GM21529 (cell line): ENCODE data around the gene HTT.
A peak's percentile ranks its signal among the peaks of the same experiment; 100 is the strongest.
"Not testable (repeated sequence)": the region's sequence is repeated elsewhere in the genome, so short reads cannot be mapped to it uniquely, and the experiment has no call there.

Experiments used
- ATAC-seq: cut with Tn5 transposase; IDR thresholded peaks from one replicate; pipeline ENCODE4 v1.9.1; 2021; ENCODE audit not compliant: unreplicated experiment

HTT gene

DNA sequence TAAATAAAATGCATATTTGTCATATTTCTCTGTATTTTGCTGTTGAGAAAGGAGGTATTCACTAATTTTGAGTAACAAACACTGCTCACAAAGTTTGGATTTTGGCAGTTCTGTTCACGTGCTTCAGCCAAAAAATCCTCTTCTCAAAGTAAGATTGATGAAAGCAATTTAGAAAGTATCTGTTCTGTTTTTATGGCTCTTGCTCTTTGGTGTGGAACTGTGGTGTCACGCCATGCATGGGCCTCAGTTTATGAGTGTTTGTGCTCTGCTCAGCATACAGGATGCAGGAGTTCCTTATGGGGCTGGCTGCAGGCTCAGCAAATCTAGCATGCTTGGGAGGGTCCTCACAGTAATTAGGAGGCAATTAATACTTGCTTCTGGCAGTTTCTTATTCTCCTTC is 3.3 kb downstream of the HTT start:
- ATAC-seq = peak; percentile 38

DNA sequence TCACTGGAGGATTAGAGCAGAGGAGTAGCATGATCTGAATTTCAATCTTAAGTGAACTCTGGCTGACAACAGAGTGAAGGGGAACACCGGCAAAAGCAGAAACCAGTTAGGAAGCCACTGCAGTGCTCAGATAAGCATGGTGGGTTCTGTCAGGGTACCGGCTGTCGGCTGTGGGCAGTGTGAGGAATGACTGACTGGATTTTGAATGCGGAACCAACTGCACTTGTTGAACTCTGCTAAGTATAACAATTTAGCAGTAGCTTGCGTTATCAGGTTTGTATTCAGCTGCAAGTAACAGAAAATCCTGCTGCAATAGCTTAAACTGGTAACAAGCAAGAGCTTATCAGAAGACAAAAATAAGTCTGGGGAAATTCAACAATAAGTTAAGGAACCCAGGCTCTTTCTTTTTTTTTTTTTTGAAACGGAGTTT is 5.2 kb downstream of the HTT start:
- ATAC-seq = peak; percentile 33

DNA sequence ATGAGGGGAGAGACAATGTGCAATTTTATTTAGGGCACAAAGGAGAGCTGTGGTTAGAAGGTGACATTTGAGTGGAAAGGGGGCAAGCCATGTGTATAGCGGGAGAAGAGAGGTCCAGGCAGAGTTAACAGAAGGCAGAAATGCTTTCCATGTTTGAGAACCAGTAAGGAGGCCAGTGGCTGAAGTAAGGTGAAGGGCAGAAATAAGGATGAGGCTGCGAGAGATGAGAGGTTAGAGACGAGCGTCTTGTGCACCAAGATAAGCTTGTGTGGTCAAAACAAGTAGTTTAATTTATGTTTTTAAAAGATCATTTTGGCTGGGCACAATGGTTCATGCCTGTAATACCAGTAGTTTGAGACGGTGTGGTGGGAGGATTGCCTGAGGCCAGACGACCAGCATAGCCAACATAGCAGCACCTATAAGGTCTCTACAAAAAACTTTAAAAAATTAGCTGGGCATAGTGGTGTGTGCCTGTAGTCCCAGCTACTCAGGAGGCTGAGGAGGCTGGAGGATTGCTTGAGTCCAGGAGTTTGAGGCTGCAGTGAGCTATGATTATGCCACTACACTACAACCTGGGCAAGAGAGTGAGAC is 8.5 kb downstream of the HTT start:
- ATAC-seq = no peak

DNA sequence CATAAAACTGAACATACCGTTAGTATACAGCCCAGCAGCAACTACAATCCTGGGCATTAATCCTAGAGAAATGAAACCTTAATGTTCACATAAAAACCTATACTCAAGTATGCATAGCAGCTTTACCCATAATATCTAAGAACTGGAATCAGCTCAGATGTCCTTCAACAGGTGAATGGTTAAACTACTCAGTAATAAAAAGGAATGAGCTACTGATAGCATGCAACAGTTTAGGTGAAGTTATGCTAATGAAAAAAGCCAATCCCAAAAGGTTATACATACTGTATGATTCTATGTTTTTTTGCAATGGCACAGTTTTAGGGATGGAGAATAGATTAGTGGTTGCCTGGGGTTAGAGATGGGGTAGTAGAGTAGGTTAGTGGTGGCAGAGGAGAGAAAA is 9.3 kb downstream of the HTT start:
- ATAC-seq = no peak

DNA sequence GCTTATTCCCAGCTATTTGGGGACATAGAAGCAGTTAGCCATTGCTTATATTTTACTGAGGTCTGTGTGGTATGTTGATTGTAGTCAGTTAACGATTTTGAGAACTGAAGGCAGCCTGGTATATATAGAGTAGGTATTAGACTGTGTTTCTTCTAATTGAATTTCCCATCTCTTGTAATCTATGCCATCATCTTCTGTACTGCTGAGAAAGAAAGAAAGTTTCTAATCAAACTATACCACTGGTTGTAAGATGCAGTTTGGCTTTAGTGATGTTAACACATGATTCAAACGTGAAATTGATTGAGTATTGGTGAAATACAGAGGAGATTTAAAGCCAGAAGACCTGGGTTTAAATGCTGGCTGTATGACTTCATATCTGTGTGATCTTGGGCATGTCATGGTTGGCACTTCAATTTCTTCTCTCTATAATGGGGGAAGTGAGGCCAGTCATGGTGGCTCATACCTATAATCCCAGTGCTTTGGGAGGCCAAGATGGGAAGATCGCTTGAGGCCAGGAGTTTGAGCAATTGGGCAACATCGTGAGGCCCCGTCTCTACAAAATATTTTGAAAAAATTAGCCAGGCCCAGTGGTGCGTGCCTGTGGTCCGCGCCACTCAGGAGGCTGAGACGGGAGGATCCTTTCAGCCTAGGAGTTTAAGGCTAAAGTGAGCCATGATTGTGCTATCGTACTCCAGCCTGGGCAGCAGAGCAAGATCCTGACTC is 11.6 kb downstream of the HTT start:
- ATAC-seq = no peak

GRCh38 chr4:3087115-3087797 is 12.8 kb downstream of the HTT start:
- ATAC-seq = no peak

DNA sequence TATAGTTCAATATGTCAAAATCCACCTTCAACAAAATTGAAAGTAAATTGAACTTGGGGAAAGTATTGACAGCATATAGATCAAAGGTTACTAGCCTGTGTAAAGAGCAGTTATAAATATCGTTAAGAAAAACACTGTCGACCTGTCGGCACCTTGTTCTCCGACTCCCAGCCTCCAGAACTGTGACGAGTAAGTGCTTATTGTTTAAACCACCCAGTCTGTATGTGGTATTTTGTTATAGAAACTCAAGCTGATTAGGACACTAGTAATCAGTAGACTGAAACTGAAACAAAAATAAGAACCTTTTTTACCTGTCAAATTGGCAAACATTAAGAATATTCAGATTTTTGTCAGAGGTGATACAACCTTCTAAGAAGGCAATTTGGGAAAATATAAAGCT is 17.0 kb downstream of the HTT start:
- no peak for ATAC-seq

DNA sequence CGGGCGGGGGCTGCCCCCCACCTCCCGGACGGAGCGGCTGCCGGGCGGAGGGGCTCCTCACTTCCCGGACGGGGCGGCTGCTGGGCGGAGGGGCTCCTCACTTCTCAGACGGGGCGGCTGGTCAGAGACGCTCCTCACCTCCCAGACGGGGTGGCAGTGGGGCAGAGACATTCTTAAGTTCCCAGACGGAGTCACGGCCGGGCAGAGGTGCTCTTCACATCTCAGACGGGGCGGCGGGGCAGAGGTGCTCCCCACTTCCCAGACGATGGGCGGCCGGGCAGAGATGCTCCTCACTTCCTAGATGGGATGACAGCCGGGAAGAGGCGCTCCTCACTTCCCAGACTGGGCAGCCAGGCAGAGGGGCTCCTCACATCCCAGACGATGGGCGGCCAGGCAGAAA is 20.2 kb downstream of the HTT start:
- ATAC-seq = not testable (repeated sequence)

GRCh38 chr4:3096202-3096601 is 21.7 kb downstream of the HTT start:
- ATAC-seq = no peak

GRCh38 chr4:3098346-3098745 is 23.9 kb downstream of the HTT start:
- no peak for ATAC-seq

DNA sequence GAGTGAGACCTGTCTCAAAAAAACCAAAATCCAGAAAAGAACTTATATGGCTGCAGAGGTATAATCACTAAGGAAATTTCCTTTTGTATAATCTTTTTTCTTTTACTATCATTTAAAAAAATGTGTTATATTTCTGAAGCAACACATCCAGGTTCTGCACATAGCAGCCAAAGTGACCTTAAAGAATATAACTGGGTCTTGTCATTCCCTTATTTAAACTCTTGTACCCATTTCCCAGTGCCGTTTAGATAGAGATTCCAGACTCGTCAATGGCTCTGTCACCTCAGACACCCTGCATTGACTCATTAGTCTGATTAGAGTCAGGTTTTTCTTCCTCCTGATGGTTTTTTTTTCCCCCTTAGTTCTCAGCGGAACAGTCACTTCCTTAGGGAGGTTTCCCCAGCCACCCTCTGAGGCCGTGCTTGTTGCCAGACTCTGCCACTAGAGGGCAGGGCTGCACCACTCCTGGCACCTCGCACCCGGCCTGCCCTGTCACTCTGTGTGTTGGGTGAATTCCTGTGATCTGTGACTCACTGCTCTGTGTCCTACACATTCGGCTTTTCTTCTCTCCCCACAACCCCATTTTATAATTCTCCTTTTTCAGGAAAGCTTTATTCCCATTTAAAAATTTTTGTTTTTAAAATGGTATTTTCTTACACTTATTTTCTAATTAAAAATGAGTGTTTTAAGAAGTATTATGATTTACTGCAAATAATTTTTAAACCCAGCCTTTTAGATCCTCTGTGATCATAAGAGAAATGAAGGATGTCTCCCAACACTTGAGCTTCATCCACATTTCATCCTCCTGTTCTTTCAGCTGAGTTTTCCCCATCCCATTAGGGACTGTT is 32.1 kb downstream of the HTT start:
- ATAC-seq = peak; percentile 97

DNA sequence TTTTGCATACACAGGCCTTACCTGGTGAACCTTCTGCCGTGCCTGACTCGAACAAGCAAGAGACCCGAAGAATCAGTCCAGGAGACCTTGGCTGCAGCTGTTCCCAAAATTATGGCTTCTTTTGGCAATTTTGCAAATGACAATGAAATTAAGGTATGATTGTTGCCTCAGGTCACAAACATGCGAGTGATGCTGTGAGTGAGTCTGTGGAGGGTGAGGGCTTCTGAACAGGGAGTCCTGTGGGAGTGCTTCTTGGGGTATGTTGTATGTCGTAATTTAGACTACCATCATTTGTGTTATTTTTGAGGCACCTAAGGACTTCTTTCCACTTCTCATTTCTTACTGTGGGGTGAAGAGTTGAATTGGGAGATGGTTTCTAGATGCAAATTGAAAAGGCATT is 32.8 kb downstream of the HTT start:
- no peak for ATAC-seq

DNA sequence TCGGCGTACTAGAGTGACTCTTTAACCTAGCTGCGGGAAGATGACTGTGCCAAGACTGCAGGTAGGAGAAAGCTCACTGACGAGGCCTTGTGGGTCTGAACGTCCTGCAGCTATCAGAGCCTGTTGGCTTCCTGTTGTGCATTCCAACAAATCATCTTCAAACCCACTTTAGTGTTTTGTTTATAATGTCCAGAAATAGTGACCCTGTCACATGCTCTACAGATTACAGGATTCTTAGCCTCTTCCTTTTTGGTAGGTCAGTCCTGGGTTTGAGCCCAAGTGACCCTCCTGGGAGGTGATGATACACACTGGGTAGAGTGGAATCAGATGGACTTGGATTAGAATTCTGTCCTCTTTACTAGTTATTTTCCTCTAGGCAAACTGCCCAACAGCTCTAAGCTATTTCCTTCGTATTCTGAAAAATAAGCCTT is 33.2 kb downstream of the HTT start:
- ATAC-seq = no peak

- no peak for ATAC-seq
Measured at GRCh38 chr4:3108211-3108610, 33.7 kb downstream of the HTT start.

- ATAC-seq = no peak
Measured at GRCh38 chr4:3111461-3111860, 37.0 kb downstream of the HTT start.

DNA sequence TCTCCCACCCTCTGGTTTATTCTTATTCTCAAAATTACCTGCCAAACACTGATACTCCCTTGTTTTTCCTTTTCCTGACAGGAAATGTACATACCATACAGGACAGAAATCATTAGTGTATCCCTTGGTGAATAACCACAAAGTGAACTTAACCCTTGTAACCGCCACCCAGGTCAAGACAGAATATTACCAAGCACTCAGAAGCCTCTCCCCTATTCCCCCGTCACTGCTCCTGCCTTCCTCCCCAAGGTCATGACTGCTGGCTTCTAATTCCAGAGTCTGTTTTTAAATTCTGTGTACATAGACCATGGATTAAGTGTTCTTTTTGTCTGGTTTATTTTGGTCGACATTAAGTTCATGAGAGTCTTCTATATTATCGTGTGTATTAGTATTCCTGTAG is 37.7 kb downstream of the HTT start:
- ATAC-seq = no peak

DNA sequence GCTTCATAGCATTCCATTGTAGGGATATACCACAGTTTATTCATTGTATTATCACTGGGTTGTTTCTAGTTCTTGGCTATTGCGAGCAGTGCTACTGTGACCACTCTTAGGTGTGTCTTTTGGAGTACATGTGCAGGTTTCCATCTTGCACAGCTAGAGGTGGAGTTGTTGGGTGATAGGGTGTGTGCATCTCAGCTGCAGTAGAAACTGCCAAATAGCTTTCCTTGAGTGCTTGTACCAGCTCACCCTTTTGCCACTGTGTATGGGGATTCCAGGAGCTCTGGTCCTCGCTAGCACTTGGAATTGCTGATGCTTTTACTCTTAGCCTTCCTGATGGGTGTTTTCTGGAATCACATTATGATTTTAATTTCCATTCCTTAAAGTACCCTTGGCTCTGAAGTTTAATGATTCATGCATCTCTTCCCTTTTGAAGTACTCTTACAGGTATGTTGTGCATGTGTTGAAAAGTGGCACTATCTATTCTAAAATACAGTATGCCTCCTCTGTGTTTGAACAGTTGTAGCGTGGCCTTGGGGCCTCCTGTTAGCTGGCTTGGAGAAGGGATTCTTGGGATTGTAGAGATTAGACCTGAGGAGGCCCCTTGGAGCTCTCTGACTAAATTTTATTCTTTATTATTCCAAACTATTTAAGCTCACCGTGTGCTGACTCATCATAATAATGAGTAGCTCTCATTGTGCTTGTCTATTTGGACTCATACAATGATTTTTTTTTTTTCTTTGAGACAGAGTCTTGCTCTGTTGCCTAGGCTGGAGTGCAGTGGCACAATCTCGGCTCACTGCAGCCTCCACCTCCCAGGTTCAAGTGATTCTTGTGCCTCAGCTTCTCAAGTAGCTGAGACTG is 38.4 kb downstream of the HTT start:
- ATAC-seq = no peak

- ATAC-seq = no peak
Measured at GRCh38 chr4:3114377-3114776, 39.9 kb downstream of the HTT start.

GRCh38 chr4:3115637-3116270 is 41.3 kb downstream of the HTT start:
- no peak for ATAC-seq

- no peak for ATAC-seq
Measured at GRCh38 chr4:3116955-3117354, 42.5 kb downstream of the HTT start.
